HG03521 (cell line): ENCODE measurements around the gene ADH4.
"Not testable (repeated sequence)": the region's sequence is repeated elsewhere in the genome, so short reads cannot be mapped to it uniquely, and the experiment has no call there.

Source experiments
- ATAC-seq: cut with Tn5 transposase; IDR thresholded peaks from one replicate; pipeline ENCODE4 v1.9.1; 2021; ENCODE audit warnings: mild to moderate bottlenecking, moderate library complexity; ENCODE audit not compliant: unreplicated experiment

Gene ADH4

GRCh38 chr4:99084595-99084994 is 59.5 kb downstream of the ADH4 start:
- ATAC-seq: no peak

- ATAC-seq: no peak
Measured at GRCh38 chr4:99082192-99082591, 61.9 kb downstream of the ADH4 start.

GRCh38 chr4:99080869-99081268 is 63.2 kb downstream of the ADH4 start:
- not testable (repeated sequence) for ATAC-seq

DNA sequence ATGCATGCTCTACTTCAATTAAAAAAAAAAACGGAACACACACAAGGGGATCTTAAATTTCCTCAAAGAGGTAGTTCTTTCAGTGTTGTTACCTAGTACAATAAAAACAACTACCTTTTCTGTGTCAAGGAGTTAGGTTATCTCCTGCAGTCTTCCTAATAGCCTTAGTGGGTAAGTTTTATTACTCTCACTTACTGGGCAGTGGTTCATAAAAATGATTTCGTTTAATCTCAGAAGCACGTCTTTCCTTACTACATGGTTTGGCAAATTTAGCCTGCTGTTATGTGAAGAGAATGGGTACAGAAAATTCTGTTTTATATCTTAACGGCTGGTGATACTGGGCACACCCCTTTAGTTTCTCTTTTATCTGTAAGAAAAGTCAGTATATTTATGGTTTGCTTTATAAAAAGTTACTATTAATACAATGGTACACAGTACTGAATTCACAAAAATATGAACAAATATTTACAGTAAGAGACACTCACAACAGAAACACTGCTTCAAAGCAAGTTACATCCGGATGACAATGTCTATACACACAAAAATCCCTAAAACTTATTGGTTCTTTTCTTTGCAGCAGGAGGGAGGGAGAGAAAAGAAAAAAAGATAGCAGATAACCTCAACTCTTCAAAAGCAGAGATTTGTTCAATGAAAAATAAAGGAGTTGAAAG is 64.3 kb downstream of the ADH4 start:
- no peak for ATAC-seq

DNA sequence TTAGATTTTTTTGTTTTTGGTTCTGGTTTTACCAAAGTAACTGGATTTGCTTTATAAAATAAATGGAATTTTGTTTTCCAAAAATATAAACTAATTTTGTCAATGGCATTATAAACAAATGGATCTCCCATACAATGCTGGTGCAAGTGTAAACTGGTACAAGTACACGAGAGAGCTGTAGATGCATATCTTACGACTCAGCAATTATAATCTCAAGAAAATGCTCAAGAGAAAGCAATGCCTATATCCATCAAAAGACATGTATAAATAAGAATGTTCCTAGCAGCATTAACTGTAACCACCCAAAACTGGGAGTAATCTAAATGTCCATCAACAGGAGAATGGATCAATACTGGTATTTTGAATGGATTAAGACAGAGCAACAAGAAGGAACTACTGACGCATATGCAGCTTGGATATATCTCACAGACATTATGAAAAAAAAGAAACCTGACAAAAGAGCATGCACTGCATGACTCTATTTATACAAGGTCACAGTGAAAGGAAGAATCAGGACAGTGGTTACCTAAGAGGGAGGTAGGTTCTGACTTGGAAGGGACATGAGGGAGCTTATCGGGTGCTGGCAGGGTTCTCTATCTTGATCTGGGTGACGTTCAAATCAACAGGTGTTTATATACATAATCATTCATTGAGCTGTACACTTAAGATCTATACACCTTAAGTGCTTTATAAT is 65.0 kb downstream of the ADH4 start:
- ATAC-seq: no peak

DNA sequence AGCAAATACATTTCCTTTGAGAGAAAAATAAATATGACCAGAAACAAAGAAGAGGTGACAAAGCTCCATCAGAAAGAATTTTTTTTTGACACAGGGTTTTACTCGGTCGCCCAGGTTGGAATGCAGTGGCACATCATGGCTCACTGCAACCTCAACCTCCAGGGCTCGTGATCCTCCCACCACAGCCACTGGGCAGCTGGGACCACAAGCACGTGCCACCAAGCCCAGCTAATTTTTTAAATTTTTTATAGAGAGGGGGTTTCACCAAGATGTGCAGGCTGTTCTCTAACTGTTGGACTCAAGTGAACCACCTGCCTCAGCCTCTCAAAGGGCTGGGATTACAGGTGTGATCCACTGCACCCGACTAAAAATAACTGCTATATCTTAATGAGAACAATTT is 65.8 kb downstream of the ADH4 start:
- no peak for ATAC-seq

DNA sequence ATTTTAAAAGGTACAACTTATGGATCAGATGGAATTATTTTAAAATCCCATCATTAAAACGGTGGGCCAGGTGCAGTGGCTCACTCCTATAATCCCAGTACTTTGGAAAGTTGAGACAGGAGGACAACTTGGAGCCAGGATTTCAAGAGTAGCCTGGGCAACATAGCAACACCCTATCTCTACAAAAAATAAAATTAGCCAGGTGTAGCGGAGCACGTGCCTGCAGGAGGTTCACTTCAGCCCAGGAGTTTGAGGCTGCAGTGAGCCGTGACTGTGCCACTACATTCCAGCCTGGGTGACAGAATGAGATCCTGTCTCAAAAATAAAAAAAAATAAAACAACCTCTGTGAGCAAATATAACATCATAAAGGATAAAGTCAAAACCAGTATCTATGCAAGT is 66.9 kb downstream of the ADH4 start:
- ATAC-seq: no peak

GRCh38 chr4:99076292-99076976 is 67.7 kb downstream of the ADH4 start:
- no peak for ATAC-seq

DNA sequence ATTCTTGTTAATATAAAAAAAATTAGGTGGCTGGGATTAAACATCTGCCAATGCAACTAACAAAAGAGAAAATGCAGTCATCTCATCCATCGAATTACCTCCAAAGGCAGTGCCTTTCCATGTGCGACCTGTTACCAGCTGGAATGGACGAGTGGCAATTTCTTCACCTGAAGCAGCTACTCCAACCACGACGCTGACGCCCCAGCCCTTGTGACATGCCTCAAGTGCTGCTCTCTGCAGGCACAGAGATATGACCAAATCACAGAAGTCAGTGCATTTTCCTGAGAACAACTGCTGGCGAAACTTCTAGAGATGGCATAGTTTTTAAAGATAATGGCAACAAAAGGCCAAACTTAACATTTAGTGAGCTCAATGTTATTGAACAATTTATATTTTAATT is 69.3 kb downstream of the ADH4 start:
- no peak for ATAC-seq
